Non-pigmented ciliary epithelial cell (primary cell): ENCODE results near the gene ADAT3.
A peak's percentile ranks its signal among the peaks of the same experiment; 100 is the strongest.
"Not testable (repeated sequence)": the region's sequence is repeated elsewhere in the genome, so short reads cannot be mapped to it uniquely, and the experiment has no call there.

ENCODE experiments used
- DNase-seq: peaks from one replicate; pipeline ENCODE4 v3.0.0-alpha.2; 2010; ENCODE audit warnings: low read depth

Gene ADAT3

DNA sequence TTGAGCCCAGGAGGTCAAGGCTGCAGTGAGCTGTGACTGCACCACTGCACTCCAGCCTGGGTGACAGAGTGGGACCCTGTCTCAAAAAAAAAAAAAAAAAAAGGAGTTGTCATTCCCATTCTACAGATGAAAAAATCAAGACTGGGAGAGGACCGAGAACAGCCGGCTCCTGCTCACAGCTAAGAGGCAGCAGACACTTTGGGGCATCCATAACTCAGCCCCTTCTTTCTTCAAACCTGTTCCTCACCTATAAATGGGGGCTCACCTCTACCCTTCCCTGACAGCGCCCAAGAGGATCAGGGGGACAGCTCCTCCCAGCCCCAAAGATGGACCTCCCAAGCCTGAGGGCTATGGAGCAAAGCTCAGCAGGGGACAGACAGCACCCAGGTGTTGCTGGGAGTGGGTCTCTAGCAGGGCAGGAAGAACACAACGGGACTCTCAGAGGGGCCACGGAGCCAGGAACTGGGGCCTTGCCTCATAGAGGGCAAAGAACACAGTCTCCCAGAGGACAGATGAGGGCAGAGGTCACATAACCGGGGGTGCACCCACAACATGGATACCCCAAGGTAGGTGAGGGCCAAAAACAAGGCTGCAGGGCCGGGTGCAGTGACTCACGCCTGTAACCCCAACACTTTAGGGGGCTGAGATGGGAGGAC is 38.4 kb upstream of the ADAT3 start:
- DNase-seq: no peak

DNA sequence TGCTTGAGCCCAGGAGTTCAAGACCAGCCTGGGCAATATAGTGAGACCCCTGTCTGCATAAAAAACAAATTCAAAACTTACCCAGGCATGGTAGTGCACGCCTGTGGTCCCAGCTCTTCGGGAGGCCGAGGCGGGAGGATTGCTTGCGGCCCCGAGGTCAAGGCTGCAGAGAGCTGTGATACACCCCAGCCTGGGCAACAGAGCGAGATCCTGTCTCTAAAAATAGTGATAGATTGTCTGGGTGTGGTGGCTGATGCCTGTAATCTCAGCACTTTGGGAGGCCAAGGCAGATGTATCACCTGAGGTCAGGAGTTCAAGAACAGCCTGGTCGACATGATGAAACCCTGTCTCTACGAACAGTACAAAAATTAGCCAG is 37.9 kb upstream of the ADAT3 start:
- no peak for DNase-seq

DNA sequence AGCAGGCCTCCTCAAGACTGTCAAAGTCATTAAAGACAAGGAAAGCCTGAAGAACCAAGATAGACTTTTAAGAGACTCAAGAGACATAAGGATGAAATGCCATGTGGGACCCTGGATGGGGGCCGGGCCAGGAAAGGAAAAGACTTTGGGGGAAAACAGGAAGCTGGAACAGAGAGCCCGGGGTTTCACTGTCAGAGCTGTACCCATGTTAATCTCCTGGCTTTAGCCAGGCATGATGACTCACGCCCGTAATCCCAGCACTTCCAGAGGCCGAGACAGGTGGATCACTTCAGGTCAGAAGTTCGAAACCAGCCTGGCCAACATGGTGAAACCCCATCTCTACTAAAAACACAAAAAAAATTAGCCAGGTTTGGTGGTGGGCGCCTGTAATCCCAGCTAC is 36.2 kb upstream of the ADAT3 start:
- DNase-seq: no peak

DNA sequence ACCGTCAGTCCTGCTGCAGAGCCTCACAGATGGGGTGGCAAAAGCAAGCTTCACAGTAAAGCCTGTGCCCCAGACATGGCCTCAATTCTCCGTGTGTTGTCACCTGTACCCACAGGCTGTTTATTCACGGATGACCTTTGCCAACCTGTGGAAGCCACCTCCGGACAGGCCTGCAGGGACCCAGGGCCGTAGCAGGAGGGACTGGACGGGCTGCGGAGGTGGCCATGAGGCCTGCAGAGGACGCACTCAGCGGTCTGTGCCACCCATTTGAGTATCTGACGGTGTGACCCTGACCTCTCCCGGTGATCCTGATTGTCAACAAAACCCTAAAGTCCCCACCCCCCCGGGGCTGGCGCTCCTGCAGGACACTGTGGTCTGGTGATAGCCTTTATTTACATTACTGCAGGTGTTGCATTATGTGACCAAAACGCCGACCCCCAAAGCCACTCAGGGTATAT is 34.0 kb upstream of the ADAT3 start:
- DNase-seq: no peak

DNA sequence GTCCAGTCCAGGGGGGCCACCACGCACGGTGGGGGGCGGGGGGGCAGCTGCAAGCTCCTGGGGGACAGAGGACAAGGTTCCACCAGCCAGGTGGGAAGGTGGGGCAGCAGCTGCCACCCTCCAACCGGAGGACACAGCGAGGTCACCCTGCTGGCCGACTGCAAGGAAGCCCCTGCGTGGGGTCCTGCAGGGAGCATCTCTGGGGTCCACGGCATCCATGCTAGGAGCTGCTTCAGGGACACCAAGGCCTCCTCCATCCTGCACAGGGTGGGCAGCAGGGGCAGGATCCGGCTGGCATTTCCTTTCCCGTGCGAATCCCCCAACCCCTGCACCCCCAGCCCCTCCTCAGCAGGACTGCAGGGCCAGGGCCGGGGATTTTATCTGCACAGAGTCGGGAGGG is 33.6 kb upstream of the ADAT3 start:
- DNase-seq: no peak

DNA sequence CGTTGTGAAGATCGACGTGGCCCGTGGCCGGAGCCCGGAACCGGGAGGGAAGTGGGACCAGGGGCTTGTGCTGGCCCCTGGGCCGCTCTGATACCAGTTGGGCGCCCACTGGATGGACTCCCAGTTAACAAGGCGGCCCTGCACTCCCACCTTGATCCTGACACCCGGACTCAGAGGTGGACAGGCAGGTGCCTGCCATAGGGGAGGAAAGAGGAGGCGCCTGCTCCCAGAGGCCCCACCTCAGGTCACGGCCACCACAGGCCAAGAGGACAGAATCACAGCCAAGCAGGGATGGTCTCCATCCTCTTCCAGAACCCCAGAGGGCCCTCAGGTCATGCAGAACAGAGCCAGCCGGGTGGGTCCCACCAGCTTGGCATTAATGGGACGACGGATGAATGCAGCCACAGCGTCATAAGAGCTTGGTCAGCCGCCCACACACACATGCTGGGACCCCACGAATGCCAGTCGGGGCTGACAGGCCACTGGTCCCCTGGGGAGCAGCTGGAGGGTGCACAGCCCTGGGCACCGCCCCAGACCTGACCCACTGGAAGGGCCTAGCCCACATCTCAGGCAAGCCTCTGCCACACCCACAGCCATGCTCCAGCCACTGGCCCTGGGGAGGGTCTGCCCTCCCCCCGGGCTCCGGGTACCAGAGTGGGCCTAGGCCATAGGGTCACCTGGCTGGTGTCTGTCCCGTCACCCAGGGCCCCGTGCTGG is 32.2 kb upstream of the ADAT3 start:
- no peak for DNase-seq

DNA sequence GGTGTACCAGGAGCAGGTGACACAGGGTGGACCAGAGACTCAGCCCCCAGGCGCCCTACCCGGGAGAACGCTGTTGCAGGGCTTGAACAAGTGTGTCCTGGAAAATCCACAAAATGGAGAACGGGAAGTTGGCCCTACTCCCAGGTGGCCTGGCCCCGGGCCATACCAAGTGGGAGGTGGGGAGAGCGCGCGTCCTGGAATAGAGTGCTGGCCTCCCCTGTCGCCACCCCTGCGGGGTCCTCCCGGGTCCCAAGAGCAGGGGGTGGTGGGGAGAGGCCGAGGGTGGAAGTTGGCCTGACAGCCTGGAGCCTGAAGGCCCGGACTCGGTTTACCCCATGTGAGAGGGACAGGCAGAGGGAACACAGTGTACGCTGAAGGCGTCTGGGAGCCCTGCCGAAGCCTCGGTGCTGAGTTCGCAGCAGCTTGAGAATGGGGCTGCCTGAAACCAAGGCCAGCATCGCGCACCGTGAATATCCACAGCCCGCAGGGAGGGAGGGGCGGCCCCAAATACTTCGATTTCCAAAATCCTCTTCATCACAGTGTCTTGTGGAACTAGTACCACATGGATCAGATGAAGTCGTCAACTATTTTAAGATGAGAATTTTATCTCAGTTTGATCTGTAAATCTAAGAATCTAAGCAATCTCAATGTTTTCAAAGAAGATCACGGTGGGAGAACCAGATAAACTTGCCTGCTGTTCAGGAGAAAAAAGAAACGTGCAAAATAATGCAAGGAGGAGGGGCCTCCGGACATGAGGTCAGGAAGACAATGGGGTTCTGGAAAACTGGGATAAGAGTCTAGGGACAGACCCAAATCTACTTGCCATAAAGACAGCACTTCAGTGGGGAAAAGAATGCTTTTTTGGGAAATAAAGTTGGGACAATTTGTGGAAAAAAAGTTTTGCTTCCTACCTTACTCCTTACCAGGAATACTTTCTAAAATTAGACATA is 31.4 kb upstream of the ADAT3 start:
- DNase-seq: no peak

DNA sequence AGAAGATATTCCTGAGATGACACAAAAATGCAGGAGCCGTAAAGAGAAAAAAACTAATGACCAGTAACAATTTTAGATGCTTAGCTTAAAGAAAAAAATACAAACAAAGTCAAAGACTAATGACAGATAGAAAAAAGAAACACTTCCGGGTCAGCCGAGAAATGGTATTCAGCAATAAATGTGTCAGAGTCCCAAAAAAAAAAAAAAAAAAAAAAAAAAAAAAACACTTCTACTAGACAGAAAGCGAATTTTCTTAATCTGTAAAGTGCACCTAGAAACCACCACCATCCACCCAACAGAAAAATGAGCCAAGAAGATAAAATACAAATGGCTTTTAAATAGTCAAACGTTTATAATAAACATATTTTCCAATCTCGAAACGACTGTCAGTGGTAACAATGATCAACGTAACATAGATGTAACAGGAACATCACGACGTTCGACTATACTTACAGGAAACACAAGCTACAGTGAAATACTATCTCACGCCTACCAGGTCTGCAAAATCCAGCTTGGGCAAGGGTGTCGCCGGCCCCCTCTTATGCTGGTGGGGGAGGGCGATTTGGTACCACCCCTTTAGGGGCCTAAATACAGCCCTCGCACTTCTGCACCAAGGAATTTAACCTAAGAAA is 30.5 kb upstream of the ADAT3 start:
- DNase-seq: no peak

DNA sequence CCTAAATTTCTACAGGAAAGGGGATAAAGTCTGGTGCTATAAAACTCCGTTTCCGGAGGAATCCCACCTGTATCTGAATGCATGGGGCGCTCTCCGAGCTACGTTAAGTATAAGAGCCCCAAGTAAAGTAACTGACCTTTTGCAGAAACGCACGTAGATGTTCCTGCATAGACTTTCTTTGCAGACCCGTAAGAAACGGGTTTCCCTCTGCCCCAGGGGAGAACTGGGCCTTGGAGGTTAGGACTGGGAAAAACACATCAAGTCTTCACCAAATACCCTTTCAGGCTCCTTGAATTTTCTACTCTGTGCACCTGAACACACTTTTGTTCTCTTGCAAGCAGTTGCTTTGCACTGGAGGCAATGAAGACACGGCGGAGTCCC is 29.9 kb upstream of the ADAT3 start:
- not testable (repeated sequence) for DNase-seq

DNA sequence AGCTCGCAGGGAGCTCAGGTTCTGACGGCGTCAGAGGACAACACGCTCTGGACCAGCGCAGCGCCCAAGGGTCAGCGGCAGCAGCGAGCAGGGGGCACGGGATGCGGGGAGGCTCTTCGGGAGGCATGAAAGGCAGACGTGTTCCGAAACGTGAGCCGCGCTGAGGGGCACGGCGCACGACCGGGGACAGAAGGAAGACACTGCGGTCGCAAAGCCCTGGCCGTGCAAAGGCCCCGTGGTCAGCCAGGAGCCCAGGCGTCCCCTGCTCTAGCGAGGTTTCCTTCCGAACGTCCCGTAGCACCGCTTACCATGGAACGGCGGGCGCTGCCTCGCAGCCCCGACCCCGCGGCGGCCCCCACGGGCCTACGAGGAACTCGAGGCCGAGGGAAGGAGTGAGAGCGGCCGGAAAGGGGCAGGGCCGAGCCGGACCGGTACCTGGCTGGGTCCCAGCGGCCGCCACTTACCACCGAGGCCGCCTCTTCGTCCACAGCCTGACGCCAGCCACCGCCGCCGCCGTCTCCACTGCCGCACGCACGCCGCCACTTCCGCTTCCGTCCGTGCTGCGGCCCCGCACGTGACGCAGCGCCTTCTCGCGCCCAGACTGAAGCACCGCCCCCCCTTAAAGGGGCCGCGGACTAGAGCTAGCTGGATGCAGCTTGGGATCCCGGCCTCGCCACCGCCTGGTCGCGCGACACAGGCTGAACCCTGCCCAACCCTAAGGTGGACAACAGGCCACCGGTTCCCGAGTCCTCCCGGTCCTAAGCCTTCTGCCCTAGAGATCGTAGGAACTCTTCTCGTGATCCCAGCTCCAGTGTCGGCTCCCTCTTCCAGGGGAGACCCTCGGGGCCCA is 29.3 kb upstream of the ADAT3 start:
- peak; percentile 26 for DNase-seq

DNA sequence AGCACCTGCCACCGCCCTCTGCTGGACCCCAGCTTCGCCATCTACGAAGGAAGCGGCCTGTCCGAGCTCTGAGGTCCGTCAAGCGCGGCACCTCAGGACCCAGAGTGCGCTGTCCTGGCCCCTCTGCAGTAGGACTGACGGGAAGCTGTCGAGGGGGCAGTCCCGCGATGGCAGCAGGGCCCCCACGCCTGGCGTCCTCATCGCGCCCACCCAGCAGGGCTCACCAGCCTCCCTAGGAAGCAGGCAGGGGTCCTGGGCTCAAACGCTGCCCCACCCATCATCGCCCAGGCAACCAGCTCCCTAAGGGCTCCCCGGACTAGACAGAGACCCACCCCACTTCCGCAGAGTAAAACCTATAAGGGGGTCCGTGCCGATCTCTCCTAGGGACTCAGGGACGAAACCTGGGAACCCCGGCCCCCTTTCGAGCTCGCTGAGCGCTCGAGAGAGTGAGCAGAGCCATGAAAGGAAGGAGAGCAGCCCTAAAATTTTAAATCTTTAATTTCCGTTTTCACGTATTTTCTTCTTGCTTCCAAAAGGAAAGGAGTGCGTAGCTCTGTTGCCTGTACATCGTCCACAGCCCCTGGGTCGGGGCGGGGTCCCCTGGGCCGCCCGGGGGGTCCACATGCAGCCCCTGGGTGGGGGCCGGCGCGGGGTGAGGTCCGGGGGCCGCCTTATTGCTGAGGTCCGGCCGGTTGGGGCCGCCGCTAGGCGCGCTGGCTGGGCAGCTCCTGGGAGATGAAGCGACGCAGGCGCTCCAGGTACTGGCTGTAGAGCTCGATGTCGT is 28.5 kb upstream of the ADAT3 start:
- DNase-seq: not testable (repeated sequence)

DNA sequence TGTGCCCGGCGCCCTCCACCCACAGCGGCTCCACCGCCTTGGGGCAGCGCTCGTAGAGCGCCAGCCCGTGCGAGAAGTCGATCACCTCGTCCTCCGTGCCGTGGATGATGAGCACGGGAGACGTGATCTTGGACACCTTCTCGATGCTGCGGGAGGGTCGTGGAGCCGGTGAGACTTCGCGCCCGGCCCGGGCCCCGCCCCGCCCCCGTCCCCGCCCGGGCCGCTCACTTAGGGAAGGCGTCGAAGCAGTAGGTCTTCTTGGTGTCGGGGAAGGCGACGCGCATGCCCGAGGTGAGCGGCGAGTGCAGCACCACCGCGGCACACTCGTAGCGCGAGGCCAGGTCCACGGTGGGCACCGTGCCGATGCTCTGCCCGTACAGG is 27.9 kb upstream of the ADAT3 start:
- not testable (repeated sequence) for DNase-seq

DNA sequence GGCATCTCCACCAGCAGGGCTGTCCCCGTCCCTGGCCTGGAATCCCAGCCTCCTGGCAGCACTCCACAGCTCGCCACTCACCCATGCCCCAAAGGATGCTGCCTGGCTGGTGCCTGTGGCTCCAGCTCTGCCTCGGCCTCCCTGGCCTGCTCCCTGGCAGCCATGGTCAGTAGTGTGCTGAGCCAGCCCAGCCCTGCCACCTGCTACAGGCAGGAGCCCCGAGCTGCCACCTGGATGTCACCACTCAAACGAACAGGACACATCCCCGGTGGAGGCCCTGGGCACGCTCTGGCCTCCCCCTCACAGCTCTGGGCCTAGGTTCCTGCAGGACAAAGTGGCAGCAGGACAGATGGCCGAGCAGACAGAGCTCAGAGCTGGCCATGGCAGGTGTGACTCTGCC is 26.6 kb upstream of the ADAT3 start:
- not testable (repeated sequence) for DNase-seq

DNA sequence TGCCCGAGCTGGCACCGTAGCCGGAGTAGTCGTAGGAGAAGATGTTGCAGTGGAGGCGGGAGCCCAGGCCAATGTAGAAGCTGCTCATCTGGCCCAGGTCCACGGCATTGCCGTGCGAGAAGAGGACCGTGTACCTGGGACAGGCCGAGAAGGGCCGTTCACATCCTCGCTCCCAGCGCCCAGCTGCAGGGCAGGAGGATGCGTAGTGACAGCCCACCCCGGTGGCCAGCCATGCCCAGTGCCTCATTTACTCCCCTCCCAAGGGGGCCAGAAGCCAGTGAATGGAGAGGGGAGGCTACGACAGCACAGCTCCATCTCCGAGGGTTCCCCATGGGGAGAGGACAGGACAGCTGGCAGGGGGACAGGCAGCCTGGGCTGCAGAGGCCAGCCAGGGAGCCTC is 25.2 kb upstream of the ADAT3 start:
- not testable (repeated sequence) for DNase-seq

DNA sequence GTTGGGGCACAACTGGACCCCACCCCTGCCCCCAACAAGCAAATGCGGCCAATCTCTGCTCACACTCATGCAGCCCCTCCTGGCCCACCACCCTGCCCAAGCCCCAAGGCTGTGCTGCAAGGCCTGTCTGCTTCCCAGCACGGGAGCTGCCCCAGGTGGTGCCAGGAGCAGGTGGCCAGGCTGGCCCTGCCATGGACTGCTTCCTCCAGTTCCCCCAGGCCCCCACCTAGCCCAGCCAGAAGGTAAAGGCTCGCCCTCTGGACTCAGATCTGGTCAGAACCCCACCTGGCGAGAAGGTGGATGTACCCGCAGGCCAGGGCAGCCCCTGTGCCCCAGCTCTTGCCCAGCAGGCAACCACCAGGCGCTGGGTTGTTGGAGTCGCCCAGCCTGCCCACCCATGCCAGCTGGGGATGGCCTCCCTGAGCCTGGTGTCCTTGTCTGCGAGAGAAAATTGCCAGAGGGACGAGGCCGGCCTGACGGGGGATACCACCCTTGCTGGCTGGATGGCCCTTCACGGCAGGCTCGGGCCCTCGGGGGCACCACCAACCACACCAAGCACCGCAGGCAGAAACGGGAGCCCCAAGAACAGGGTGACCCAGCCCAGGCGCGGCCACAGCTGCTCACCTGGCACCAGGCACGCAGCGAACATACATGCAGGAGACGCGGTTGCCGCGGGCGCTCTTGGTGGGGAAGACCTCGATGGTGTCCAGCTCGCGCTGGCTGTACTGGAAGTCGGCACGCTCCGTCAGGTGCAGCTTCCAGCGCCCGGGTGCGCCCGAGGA is 24.4 kb upstream of the ADAT3 start:
- DNase-seq: no peak

DNA sequence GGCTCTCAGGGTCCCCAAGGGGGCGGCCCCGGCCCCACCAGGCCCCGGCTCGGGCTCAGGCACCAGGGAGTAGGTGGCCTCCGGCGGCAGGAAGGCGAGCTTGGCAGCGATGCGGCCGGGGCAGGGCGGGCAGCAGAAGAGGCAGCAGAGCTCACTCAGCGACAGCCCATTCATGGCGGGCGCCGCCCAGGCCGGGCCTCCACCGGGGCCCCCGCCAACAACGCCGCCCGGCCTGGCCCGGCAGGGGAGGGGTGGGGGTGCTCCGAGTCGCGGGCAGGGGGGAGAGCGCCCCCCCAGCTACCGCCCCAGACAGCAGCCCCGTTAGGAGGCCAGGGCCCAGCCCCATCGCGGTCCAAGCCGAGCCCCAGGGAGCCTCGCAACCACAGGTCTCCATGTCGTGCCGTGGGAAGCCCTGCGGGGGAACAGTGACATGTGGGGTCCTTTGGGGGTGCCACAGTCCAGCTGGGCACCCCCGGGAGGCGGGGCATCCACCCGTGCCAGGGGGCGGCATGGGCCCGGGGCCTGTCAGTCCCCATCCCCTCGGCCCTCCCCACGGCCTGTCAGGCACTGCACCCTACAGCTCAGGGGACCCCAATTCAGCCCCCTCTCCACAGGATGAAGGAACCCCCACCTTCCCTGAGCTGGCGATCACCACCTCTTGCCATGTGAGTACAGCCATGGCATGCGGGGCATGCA is 23.7 kb upstream of the ADAT3 start:
- DNase-seq: not testable (repeated sequence)

DNA sequence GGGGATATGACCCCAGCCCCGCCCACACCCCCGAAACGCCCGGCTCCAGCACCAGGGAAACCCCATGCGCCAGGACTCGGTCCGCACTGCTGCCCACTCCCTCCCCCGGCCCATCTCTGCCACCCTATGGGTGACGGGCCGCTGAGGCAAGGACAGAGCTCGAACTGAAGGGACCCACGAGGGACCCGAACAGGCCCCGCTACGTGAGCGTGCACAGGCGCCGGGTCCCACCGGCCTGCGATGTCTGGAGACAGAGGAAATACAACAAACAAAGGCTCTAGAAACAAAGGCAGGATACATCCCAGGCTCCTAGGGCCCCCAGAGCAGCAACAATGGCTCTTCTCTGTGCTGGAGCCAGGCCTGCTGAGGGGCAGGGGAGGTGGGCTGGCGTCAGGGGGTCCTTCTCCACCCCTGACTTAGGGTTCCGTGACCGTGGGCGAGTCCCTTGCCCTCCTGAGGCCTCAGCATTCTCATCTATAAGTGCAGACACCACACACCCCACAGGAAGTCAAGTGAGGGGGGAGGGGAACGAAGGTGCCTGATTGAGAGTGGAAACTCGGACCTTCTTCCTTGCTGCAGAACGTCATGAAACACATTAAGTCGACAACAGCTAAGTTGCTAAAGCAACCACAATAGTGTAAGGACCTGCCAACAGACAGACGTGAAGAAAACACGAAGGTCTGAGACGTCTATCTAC is 23.0 kb upstream of the ADAT3 start:
- DNase-seq: no peak
